ENCODE data around the gene UGT1A8. TPM values are rescaled to one million over a fixed set of nuclear protein-coding genes. Genes with fewer than 3 reads are reported as not detected.

Gene UGT1A8
- total RNA-seq, 1 experiment from 2014 or later, result not detected

- intact Hi-C loops (cut with micrococcal nuclease), result no loop called here
- no peak for DNase-seq (ENCODE audit: low read depth, low spot score)
- Histone ChIP-seq H3K79me2 (ENCODE audit: insufficient read depth, low read length) (no peaks in the 10 kb centered on the region), H3K27ac (ENCODE audit: low read depth, low read length) (no peak overlapping the region), H3K27me3 (ENCODE audit: insufficient read depth, low read length) (no peaks in the 10 kb centered on the region), H3K4me2 (ENCODE audit: low read length) (no peak overlapping the region), H2AFZ (ENCODE audit: low read depth, low read length, poor library complexity, severe bottlenecking) (no peak overlapping the region), H3K9ac (ENCODE audit: low read length) (no peak overlapping the region), H3K4me3 (replicated peaks in 1 of 2; ENCODE audit: low read depth in 1 of 2, low read length in 2 of 2) (no peak overlapping the region), H4K20me1 (ENCODE audit: insufficient read depth) (no peaks in the 10 kb centered on the region), H3K9me3 (ENCODE audit: control insufficient read depth in 1 of 2, insufficient read depth in 1 of 2, low read depth in 1 of 2, low read length in 2 of 2) (no peaks in the 10 kb centered on the region), H3K4me1 (ENCODE audit: control insufficient read depth in 1 of 2, insufficient read depth in 2 of 2, low read length in 2 of 2) (no peaks in the 10 kb centered on the region), H3K36me3 (ENCODE audit: control insufficient read depth in 1 of 2, insufficient read depth in 2 of 2, low read length in 2 of 2) (no peaks in the 10 kb centered on the region), H3K9me2 (ENCODE audit: insufficient read depth) (no peaks in the 10 kb centered on the region)
- no peak for TF ChIP-seq SRF (IDR thresholded peaks at IDR 0.05; ENCODE audit: low read depth)
- no peak for TF ChIP-seq RAD21 (IDR thresholded peaks at IDR 0.05; ENCODE audit: low read depth)
- no peak for TF ChIP-seq SP1 (IDR thresholded peaks at IDR 0.05; ENCODE audit: low read depth)
- ATAC-seq, result no peak
- CTCF ChIA-PET, result no interaction called here
- POLR2A ChIA-PET, result no interaction called here
- no TSS peak for BruUV-seq (replicated peaks)
- RAD21 ChIA-PET (ENCODE audit: low non-redundant PET in 1 of 2, low total read pairs in 2 of 2, uncharacterized antibody in 2 of 2, unreplicated experiment in 2 of 2), result no interaction called here
Observed at GRCh38 chr2:233693963-233694362, 76.5 kb downstream of the UGT1A8 start.

- no peaks in the 10 kb centered on the region for H4K20me1 ChIP-seq (ENCODE audit: insufficient read depth)
- POLR2A ChIA-PET, result no interaction called here
- RAD21 ChIA-PET (ENCODE audit: low non-redundant PET in 1 of 2, low total read pairs in 2 of 2, uncharacterized antibody in 2 of 2, unreplicated experiment in 2 of 2), result no interaction called here
- no peaks in the 10 kb centered on the region for H3K4me1 ChIP-seq (ENCODE audit: control insufficient read depth in 1 of 2, insufficient read depth in 2 of 2, low read length in 2 of 2)
- ATAC-seq, result no peak
- no peak overlapping the region for H3K27ac ChIP-seq (ENCODE audit: low read depth, low read length)
- no peaks in the 10 kb centered on the region for H3K9me3 ChIP-seq (ENCODE audit: control insufficient read depth in 1 of 2, insufficient read depth in 1 of 2, low read depth in 1 of 2, low read length in 2 of 2)
- no peak for DNase-seq (ENCODE audit: low read depth, low spot score)
- intact Hi-C loops (cut with micrococcal nuclease), result no loop called here
- no peak overlapping the region for H3K4me2 ChIP-seq (ENCODE audit: low read length)
- BruUV-seq (replicated peaks), result no TSS peak
- H3K4me3 ChIP-seq (replicated peaks in 1 of 2; ENCODE audit: low read depth in 1 of 2, low read length in 2 of 2), result no peak overlapping the region
- no peak overlapping the region for H2AFZ ChIP-seq (ENCODE audit: low read depth, low read length, poor library complexity, severe bottlenecking)
- no peaks in the 10 kb centered on the region for H3K27me3 ChIP-seq (ENCODE audit: insufficient read depth, low read length)
- no peaks in the 10 kb centered on the region for H3K79me2 ChIP-seq (ENCODE audit: insufficient read depth, low read length)
- no peak overlapping the region for H3K9ac ChIP-seq (ENCODE audit: low read length)
- no peaks in the 10 kb centered on the region for H3K9me2 ChIP-seq (ENCODE audit: insufficient read depth)
- no peak for TF ChIP-seq JUND (IDR thresholded peaks at IDR 0.05)
- TF ChIP-seq EZH2 (IDR thresholded peaks at IDR 0.05), result no peak
- no peak for TF ChIP-seq TCF7L2 (IDR thresholded peaks at IDR 0.05; ENCODE audit: borderline replicate concordance, extremely low read depth, insufficient read depth, insufficient read length)
- TF ChIP-seq ATF3 (IDR thresholded peaks at IDR 0.05), result no peak
- TF ChIP-seq EZH2phosphoT487 (IDR thresholded peaks at IDR 0.05; ENCODE audit: borderline replicate concordance), result no peak
- no peak for TF ChIP-seq CEBPB (IDR thresholded peaks at IDR 0.05; ENCODE audit: low read depth)
- CTCF ChIA-PET, result no interaction called here
- no peaks in the 10 kb centered on the region for H3K36me3 ChIP-seq (ENCODE audit: control insufficient read depth in 1 of 2, insufficient read depth in 2 of 2, low read length in 2 of 2)
Observed at GRCh38 chr2:233698740-233699139, 81.3 kb downstream of the UGT1A8 start.
